Effector memory CD8-positive, alpha-beta T cell (primary cell): ENCODE results near the gene LRRC66.
A peak's percentile ranks its signal among the peaks of the same experiment; 100 is the strongest.

ENCODE experiments used
- ATAC-seq: fragments of 150-1000 bp; cut with Tn5 transposase; replicated peaks from 2 replicates; pipeline ENCODE4 v1.10.0; 2021; ENCODE audit warnings: mild to moderate bottlenecking, moderate library complexity
- DNase-seq, 3 experiments: peaks; one replicate each; pipeline ENCODE4 v3.0.0; 2021
- H3K27ac Mint-ChIP-seq, 2 donors: one replicate each; pipeline ENCODE4 v1.8.0; 2022; ENCODE audit warnings: mild to moderate bottlenecking in 2 of 2, mixed read lengths in 2 of 2, moderate library complexity in 2 of 2
- H3K27me3 Mint-ChIP-seq, 2 donors: one replicate each; pipeline ENCODE4 v1.8.0; 2022; ENCODE audit warnings: mixed read lengths in 2 of 2
- H3K36me3 Mint-ChIP-seq: one replicate; pipeline ENCODE4 v1.8.0; 2022; ENCODE audit warnings: mild to moderate bottlenecking, moderate library complexity, mixed read lengths; ENCODE audit not compliant: insufficient read depth
- H3K4me1 Mint-ChIP-seq, 2 donors: one replicate each; pipeline ENCODE4 v1.8.0; 2022; ENCODE audit warnings: low read depth in 2 of 2, mixed read lengths in 2 of 2
- H3K4me3 Mint-ChIP-seq, 2 donors: one replicate each; pipeline ENCODE4 v1.8.0; 2022; ENCODE audit warnings: mild to moderate bottlenecking in 2 of 2, mixed read lengths in 2 of 2, moderate library complexity in 2 of 2
- H3K9me3 Mint-ChIP-seq, 2 donors: one replicate each; pipeline ENCODE4 v1.8.0; 2022; ENCODE audit warnings: mixed read lengths in 2 of 2

Gene LRRC66

DNA sequence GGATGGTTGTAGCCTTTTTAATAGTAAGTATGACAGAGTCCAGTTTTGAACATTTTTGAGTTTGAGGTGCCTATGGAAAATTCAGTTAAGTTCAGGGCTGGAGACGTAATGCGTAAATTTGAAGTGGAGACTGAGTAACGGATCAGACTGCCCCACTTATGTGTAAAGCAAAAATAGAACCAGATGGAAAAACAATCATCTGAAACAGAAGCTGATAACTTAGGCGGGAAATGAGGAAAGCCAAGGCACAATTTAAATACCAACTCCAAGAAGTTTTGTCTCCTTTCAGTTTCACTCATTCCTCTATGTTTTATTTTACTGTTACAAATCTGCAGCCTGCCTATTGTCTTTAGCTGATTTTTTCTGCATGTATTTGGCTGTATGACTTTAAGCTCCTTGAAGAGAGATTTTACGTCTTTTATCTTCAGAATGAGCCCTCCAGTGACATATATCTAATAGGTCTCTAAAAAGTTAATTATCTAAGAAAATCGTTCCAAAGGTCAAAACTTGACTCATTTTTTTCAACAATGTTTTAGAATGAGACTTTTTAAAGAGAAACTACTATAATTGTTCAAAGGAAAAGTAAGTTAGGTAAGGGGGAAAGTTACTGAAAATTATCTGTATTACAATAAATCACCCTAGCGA lies 16.8 kb upstream of the LRRC66 start:
- Mint-ChIP-seq H3K4me1 (peaks cover 15 to 22% of the 10 kb centered on the region in 2 donors), H3K27me3 (peaks cover 7 to 11% of the 10 kb centered on the region in 2 donors), H3K9me3 (no peaks in the 10 kb centered on the region), H3K4me3 (peak overlapping the region; percentile 80 to 87), H3K36me3 (no peaks in the 10 kb centered on the region), H3K27ac (peak overlapping the region; percentile 64 to 82)
- no peak for ATAC-seq
- DNase-seq = no peak

- Mint-ChIP-seq H3K9me3 (no peaks in the 10 kb centered on the region), H3K27me3 (no peaks in the 10 kb centered on the region), H3K36me3 (no peaks in the 10 kb centered on the region), H3K27ac (no peak overlapping the region), H3K4me3 (no peak overlapping the region), H3K4me1 (peaks cover 15 to 22% of the 10 kb centered on the region in 2 donors)
- no peak for ATAC-seq
- DNase-seq = no peak
Measured at GRCh38 chr4:52035190-52035589, 15.0 kb upstream of the LRRC66 start.

GRCh38 chr4:52032005-52032404 lies 11.8 kb upstream of the LRRC66 start:
- ATAC-seq = no peak
- Mint-ChIP-seq H3K4me1 (peaks cover 9 to 13% of the 10 kb centered on the region in 2 donors), H3K36me3 (peaks cover 15% of the 10 kb centered on the region), H3K4me3 (no peak overlapping the region), H3K27ac (peak overlapping the region; percentile 55 to 65), H3K27me3 (no peaks in the 10 kb centered on the region), H3K9me3 (no peaks in the 10 kb centered on the region)
- no peak for DNase-seq

- no peaks in the 10 kb centered on the region for H3K9me3 Mint-ChIP-seq
- no peak for ATAC-seq
- H3K36me3 Mint-ChIP-seq = peaks cover 15% of the 10 kb centered on the region
- no peak overlapping the region for H3K27ac Mint-ChIP-seq
- no peaks in the 10 kb centered on the region for H3K4me1 Mint-ChIP-seq
- H3K4me3 Mint-ChIP-seq = no peak overlapping the region
- no peak for DNase-seq
- no peaks in the 10 kb centered on the region for H3K27me3 Mint-ChIP-seq
Measured at GRCh38 chr4:52028970-52029369, 8.8 kb upstream of the LRRC66 start.

DNA sequence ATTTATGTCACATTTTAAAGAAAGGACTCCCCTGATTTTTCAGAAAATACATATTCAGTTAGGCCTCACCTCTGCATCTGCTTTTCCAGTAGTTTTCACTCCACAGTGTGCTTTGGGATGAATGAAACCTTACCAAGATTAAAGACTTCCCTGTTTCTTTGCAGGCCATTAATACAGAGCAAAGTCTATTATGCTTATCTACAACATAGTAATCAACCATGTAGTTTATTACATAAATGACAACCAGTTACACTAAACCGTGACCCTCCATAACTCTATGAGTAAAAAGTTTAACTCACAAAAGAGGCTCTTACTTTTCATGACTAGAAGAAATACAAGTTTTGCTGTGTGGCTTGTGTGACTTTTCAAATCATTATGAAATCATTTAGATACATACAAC lies 2.3 kb downstream of the LRRC66 start:
- H3K4me1 Mint-ChIP-seq = no peaks in the 10 kb centered on the region
- H3K27ac Mint-ChIP-seq = no peak overlapping the region
- H3K36me3 Mint-ChIP-seq = no peaks in the 10 kb centered on the region
- no peaks in the 10 kb centered on the region for H3K27me3 Mint-ChIP-seq
- DNase-seq (no peak), ATAC-seq (no peak)
- no peaks in the 10 kb centered on the region for H3K9me3 Mint-ChIP-seq
- no peak overlapping the region for H3K4me3 Mint-ChIP-seq

DNA sequence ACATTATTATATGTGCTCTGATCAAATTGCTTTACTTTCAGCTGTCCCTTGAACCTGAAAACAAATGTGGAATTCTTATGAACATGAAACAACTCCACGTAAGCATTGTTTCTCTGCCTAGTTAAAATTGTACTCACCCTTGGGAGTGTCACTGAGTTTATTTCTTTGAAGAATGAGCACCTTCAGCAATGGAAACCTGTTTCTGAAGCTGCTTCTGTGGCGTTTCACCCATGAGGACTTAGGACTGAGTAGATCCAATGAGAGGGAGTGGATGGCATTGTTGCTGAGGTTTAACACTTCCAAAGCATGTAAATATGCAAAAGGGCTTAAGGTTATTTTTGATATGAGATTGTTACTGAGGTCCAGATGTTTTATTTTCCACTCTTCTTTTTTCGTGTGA lies 3.2 kb downstream of the LRRC66 start:
- no peak overlapping the region for H3K27ac Mint-ChIP-seq

DNA sequence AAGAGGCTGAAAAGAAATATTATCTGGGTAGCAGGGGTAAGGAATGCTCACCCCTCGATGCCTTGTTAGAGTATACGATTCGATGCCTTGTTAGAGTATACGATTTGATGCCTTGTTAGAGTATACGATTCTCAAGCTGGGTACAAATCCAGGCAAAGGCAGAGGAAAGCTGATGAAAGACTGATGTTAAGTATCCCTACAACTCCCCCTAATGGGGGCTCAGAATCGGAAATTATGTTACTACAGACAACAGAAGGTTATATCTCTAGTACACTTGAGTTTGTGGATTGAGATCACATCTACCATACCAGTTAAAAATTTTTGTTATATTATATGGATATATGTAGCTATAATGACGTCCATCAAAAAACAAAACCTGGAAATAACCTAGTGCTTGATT lies 4.8 kb downstream of the LRRC66 start:
- DNase-seq = no peak
- Mint-ChIP-seq H3K4me1 (no peaks in the 10 kb centered on the region), H3K27ac (no peak overlapping the region), H3K36me3 (no peaks in the 10 kb centered on the region), H3K4me3 (no peak overlapping the region), H3K9me3 (no peaks in the 10 kb centered on the region), H3K27me3 (no peaks in the 10 kb centered on the region)
- ATAC-seq = no peak

More for the DNA sequence above, 3.2 kb downstream of the LRRC66 start:
- Mint-ChIP-seq H3K9me3 (no peaks in the 10 kb centered on the region), H3K27me3 (no peaks in the 10 kb centered on the region), H3K4me3 (no peak overlapping the region), H3K36me3 (no peaks in the 10 kb centered on the region), H3K4me1 (no peaks in the 10 kb centered on the region)
- DNase-seq = no peak
- ATAC-seq = no peak

- Mint-ChIP-seq H3K4me1 (no peaks in the 10 kb centered on the region), H3K9me3 (no peaks in the 10 kb centered on the region), H3K4me3 (no peak overlapping the region), H3K36me3 (no peaks in the 10 kb centered on the region), H3K27ac (no peak overlapping the region), H3K27me3 (no peaks in the 10 kb centered on the region)
- ATAC-seq (no peak), DNase-seq (no peak)
Measured at GRCh38 chr4:52014903-52015302, 5.3 kb downstream of the LRRC66 start.

- ATAC-seq (no peak), DNase-seq (no peak)
- no peak overlapping the region for H3K27ac Mint-ChIP-seq
- no peak overlapping the region for H3K4me3 Mint-ChIP-seq
- H3K36me3 Mint-ChIP-seq = no peaks in the 10 kb centered on the region
- no peaks in the 10 kb centered on the region for H3K27me3 Mint-ChIP-seq
- no peaks in the 10 kb centered on the region for H3K4me1 Mint-ChIP-seq
- H3K9me3 Mint-ChIP-seq = no peaks in the 10 kb centered on the region
Measured at GRCh38 chr4:52012651-52013050, 7.5 kb downstream of the LRRC66 start.

DNA sequence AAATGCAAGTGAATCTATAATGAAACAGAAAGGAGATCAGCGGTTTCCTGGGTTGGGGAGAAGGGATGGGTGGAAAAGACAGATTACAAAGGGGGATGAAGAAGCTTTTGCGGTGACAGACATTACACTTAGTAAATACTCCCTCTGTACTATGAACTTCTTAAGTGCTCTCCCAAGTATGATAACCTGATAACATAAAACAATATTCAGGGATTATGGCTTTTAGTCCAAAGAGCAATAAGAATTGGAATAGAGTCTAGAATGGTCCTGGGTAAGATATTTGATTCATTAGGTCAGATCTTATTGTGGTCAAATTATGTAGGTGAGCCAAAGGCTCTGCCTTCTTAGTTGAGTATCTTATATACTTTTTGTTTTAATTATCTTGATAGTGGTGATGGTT lies 9.2 kb downstream of the LRRC66 start:
- H3K27ac Mint-ChIP-seq = no peak overlapping the region
- H3K36me3 Mint-ChIP-seq = no peaks in the 10 kb centered on the region
- DNase-seq (no peak), ATAC-seq (no peak)
- no peak overlapping the region for H3K4me3 Mint-ChIP-seq
- H3K9me3 Mint-ChIP-seq = no peaks in the 10 kb centered on the region
- no peaks in the 10 kb centered on the region for H3K4me1 Mint-ChIP-seq
- no peaks in the 10 kb centered on the region for H3K27me3 Mint-ChIP-seq

DNA sequence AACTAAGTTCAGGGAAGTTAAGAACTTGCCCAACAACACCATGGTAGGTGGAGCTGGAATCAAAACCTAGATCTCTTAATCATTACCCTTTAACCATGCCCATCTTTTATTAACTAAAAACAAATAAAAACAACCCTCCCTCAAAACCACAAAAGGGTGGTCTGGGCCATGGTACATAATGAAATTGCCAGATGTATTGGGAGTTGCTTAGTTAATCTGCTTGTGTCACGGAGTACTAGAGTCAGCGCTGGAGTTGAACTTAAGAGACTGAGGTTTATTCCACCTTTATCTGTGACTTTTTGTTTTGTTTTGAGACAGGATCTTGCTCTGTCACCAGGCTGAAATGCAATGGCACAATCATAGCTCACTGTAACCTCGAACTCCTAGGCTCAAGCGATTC lies 13.3 kb downstream of the LRRC66 start:
- Mint-ChIP-seq H3K27ac (no peak overlapping the region), H3K27me3 (no peaks in the 10 kb centered on the region), H3K9me3 (no peaks in the 10 kb centered on the region), H3K4me1 (no peaks in the 10 kb centered on the region), H3K36me3 (no peaks in the 10 kb centered on the region), H3K4me3 (no peak overlapping the region)
- ATAC-seq (no peak), DNase-seq (no peak)

DNA sequence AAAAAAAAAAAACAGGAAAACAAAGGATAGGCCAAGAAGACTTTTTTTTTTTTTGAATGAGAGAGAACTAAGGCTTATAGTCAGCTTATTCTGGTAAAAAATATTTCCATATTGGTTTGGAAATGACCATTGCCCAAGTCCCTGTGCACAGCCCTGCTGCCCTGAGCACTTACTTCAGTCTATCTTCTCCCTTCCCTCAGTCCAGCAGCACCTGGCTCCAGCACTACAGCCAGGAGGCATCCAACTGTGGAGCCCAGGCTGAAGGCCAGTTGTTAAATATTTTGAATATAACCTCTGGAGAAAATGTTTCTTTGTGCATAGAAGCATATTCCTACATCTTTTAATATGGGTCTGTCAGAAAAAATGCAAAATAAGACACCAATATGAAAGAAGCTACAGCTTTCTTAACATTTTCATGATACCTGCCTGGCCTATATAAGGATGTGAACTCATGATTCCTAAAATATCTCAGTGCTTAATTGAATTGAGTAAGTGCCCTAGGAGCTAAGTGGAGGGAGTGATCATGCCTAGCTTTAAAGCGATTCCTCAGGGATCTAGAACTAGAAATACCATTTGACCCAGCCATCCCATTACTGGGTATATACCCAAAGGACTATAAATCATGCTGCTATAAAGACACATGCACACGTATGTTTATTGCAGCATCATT lies 14.4 kb downstream of the LRRC66 start:
- Mint-ChIP-seq H3K4me3 (no peak overlapping the region), H3K36me3 (no peaks in the 10 kb centered on the region), H3K27me3 (no peaks in the 10 kb centered on the region), H3K27ac (no peak overlapping the region), H3K9me3 (no peaks in the 10 kb centered on the region), H3K4me1 (no peaks in the 10 kb centered on the region)
- no peak for ATAC-seq
- no peak for DNase-seq

DNA sequence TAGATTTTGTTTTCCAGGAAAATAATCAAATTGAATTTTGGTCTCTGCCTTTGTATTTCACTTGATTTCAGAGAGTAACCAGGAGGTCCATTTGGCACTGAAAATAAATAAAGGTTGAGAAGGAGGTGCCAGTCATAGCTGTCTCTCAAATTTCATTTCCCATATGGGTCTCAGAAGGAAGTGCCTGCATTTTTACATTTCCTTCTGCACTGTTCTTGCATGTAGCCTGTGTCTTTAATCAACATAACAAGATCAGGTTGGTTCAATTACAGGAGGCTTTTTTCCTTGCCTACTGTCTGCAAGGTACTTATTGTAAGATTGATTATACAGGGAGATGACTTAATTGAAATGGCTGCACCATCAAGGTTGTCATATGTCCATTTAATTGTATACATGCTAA lies 15.7 kb downstream of the LRRC66 start:
- ATAC-seq = no peak
- no peaks in the 10 kb centered on the region for H3K4me1 Mint-ChIP-seq
- no peaks in the 10 kb centered on the region for H3K36me3 Mint-ChIP-seq
- H3K9me3 Mint-ChIP-seq = no peaks in the 10 kb centered on the region
- no peak for DNase-seq
- H3K27me3 Mint-ChIP-seq = no peaks in the 10 kb centered on the region
- no peak overlapping the region for H3K27ac Mint-ChIP-seq
- no peak overlapping the region for H3K4me3 Mint-ChIP-seq

GRCh38 chr4:52001616-52002015 lies 18.5 kb downstream of the LRRC66 start:
- Mint-ChIP-seq H3K4me3 (no peak overlapping the region), H3K36me3 (no peaks in the 10 kb centered on the region), H3K27me3 (no peaks in the 10 kb centered on the region), H3K27ac (no peak overlapping the region), H3K9me3 (no peaks in the 10 kb centered on the region), H3K4me1 (no peaks in the 10 kb centered on the region)
- ATAC-seq (no peak), DNase-seq (no peak)
